Activated naive CD4-positive, alpha-beta T cell treated with anti-CD3 and anti-CD28 coated beads, Interleukin-2, amount 50 U/mL, for 16 hours (primary cell): ENCODE data around the gene CACNA1G.
A peak's percentile ranks its signal among the peaks of the same experiment; 100 is the strongest.

Experiments used
- DNase-seq: peaks from one replicate; pipeline ENCODE4 v3.0.0-alpha.2; 2020

CACNA1G gene

DNA sequence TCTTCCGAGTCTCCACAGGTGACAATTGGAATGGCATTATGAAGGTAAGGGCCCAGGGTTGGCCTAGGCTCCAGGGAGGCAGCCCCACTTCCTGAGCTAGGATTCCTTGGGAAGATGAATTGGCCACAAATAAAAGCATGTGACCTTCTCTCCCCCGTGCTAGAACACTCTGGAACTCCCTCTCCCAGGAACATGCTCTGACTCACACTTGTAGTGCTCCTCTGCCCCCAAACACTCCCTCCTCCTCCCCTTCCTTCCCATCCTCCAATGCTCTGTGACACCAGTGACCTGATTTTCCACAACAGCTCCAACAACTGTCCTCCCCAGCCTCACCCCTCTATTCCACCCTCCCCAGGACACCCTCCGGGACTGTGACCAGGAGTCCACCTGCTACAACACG lies 57.8 kb downstream of the CACNA1G start:
- DNase-seq: no peak

GRCh38 chr17:50618941-50619340 lies 58.4 kb downstream of the CACNA1G start:
- no peak for DNase-seq

DNA sequence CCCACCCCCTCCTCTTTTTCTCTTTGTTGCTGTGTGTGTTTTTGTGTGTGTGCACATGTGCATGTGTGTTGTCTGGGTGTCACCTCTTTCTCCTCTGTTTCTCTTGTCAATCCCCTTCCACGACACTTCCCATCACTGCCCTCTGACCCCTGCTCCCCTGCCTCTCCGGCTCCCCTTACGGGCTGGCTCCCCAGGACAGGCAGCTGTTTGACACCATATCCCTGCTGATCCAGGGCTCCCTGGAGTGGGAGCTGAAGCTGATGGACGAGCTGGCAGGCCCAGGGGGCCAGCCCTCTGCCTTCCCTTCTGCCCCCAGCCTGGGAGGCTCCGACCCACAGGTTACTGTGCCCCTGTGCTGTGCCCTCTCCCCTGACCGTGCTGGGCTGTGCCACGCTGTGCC lies 59.0 kb downstream of the CACNA1G start:
- no peak for DNase-seq

- no peak for DNase-seq
Measured at GRCh38 chr17:50620237-50620636, 59.7 kb downstream of the CACNA1G start.

GRCh38 chr17:50620858-50621257 lies 60.3 kb downstream of the CACNA1G start:
- no peak for DNase-seq

DNA sequence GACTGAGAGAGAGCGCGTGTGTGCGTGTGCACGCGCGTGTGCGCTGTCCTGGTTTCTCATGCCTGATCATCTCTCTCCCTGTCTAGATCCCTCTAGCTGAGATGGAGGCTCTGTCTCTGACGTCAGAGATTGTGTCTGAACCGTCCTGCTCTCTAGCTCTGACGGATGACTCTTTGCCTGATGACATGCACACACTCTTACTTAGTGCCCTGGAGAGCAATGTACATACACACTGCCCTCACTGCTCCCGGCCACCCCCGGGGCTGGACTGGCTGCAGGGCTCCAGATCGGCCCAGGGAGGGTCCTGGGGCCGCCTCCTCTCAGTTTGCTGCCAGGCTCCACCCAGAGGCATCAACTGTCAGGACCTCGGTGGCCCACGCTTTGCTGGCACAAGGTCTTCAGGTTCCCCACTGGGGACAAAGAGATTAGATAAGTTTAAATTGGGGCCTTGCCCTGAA lies 61.1 kb downstream of the CACNA1G start:
- no peak for DNase-seq

DNA sequence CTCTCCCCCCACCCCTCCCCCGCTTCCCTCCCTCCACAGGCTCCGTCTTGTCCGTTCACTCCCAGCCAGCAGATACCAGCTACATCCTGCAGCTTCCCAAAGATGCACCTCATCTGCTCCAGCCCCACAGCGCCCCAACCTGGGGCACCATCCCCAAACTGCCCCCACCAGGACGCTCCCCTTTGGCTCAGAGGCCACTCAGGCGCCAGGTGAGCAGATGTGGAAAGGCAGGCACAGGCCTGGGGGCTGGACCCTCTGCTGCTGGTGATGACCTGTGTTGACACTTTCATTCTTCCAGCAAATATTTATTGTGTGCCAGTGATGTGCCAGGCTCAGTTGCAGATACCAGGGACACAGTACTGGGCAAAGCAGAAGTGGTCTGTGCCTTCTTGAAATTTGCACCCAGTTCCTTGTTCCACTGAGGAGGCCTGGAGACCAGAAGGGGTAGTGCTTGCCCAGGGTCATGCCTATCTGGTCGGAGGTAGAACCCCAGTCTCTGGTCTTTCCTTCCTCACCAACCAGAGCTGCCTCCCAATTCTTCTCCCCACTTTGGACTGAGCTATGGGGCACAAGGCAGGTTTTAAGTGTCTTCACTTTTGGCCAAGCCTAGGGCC lies 63.9 kb downstream of the CACNA1G start:
- no peak for DNase-seq

- no peak for DNase-seq
Measured at GRCh38 chr17:50625032-50625871, 64.7 kb downstream of the CACNA1G start.

- peak; percentile 70 for DNase-seq
Measured at GRCh38 chr17:50626037-50626574, 65.6 kb downstream of the CACNA1G start.

DNA sequence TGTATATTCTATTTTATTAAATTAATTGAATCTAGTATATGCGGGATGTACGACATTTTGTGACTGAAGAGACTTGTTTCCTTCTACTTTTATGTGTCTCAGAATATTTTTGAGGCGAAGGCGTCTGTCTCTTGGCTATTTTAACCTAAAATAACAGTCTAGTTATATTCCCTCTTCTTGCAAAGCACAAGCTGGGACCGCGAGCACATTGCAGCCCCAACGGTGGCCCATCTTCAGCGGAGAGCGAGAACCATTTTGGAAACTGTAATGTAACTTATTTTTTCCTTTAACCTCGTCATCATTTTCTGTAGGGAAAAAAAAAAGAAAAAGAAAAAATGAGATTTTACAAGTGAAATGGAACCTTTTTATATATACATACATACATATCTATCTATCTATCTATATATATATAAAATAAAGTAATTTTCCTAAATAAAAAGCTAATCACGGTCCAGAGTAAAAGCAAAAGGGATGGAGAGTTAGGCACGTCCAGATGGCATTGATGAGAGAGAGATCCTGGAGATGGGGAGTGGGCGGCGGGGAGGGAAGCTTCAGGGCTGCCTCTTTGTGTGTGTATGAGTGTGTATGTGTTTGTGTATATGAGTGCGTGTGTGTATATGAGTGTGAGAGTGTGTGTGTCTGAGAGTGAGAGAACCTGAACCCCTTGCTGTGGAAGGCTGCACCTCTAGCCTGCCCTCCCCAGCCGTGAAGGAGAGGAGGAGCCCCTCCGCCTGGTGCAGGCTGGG lies 66.7 kb downstream of the CACNA1G start:
- DNase-seq: no peak

DNA sequence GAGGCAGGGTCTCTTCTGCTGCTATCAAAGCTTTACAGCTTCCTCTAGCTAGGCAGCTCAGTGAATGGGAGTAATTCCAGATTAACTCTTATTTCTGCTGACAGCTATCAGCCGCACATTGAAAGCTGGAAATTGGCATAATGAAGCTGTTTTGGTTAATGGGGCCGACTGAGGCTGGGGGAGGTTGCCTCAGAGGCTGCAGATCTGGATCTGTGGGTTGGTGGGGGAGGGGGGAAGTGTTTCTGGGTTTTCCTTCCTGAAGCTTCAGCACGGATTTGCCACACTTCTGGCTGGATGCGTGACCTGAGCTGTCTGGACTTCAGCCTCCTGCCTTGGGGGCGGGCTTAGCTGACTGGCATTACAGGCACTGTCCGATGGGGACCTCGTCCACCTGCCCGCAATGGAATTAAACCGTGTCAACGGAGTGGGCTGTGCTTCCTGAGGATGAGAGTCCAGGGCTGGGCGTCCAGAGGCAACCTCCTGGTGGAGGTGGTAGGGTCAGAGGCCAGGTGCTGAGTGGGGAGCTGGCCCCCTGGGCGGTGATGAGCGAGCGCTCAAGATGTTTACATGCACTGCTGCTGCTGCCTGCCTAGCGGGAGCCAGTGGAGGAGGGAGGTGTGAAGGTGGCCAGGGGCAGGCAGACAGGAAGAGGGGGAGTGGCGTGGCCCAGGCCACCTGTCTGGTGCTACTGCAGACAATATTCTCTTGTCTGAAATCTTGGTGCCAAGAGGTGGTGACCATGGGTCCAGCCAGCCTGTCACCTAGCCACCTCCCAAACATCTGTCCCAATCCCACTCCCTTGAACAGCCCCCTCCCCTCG lies 67.5 kb downstream of the CACNA1G start:
- DNase-seq: no peak

- no peak for DNase-seq
Measured at GRCh38 chr17:50629902-50630301, 69.4 kb downstream of the CACNA1G start.

- peak; percentile 66 for DNase-seq
Measured at GRCh38 chr17:50630524-50631194, 70.1 kb downstream of the CACNA1G start.

GRCh38 chr17:50631195-50631907 lies 70.8 kb downstream of the CACNA1G start:
- no peak for DNase-seq

GRCh38 chr17:50631908-50632571 lies 71.5 kb downstream of the CACNA1G start:
- no peak for DNase-seq

DNA sequence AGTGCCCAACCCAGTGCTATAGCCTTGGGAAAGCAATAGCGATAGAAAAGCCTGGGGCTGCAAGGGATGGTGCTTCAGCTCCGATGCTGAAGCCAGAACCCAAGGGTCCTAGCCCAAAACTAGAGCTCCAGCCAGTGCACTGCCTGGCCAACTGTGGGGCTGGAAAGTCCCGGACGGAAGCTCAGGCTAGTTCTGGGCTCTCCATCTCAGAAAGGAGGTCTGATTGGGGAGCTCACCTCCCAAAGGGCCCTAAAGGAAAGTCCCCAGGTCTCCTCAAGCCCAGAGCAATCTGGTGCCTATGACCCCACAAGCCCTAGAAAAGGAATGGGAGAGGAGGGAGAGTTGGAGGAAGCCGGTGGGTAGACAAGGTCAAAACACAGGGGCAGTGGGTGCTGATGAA lies 72.1 kb downstream of the CACNA1G start:
- no peak for DNase-seq

- no peak for DNase-seq
Measured at GRCh38 chr17:50633683-50634082, 73.2 kb downstream of the CACNA1G start.

GRCh38 chr17:50634224-50634914 lies 73.9 kb downstream of the CACNA1G start, which contains the start of gene ABCC3:
Gene ABCC3, plus strand, starts transcription at chr17:50634881. Its CDS starts 56 bp downstream, at chr17:50634937.
- DNase-seq: no peak

GRCh38 chr17:50634915-50635731 lies 74.6 kb downstream of the CACNA1G start:
- DNase-seq: no peak
